ENCODE measurements around the gene PRKAR1B.

PRKAR1B gene

DNA sequence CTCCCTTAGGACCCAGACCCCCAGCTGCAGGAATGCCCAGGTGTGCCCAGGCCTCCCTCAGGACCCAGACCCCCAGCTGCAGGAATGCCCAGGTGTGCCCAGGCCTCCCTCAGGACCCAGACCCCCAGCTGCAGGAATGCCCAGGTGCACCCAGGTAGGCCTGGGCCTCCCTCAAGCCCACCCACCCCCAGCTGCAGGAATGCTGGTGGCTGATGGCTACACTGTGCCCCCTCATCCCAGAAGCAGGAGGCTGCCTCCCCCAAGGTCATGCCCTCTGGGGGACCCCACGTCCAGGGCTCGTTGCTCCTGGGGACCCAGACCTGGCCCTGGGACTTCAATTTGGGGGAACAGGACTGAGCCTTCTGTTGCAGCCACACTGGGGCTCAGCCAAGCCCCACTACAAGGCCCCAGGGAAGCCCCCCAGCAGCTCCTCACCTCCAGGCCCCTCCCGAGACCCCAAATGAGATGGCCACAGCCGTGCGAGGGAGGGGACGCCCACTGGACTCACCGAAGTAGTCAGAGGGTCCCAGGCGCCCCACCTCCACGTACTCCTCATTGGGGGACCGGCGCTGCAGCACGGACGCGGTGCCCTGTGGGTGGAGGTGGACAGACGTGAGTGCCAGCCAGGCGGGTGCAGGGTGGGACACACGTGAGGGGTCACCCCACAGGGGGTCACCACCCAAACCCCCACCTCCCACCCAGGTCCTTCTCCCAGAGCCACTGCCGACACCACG lies 176.0 kb downstream of the PRKAR1B start:
- DNase-seq (ENCODE audit: low read depth), result no peak
- TF ChIP-seq CTCF (IDR thresholded peaks at IDR 0.05; ENCODE audit: insufficient read depth, low read depth, low read length, missing control alignments), result no peak
- no peak overlapping the region for H3K4me3 ChIP-seq (ENCODE audit: low read length)

GRCh38 chr7:549891-550625 lies 177.0 kb downstream of the PRKAR1B start:
- H3K4me3 ChIP-seq (ENCODE audit: low read length), result no peak overlapping the region
- no peak for TF ChIP-seq CTCF (IDR thresholded peaks at IDR 0.05; ENCODE audit: insufficient read depth, low read depth, low read length, missing control alignments)
- DNase-seq (ENCODE audit: low read depth), result no peak

- no peak for TF ChIP-seq CTCF (IDR thresholded peaks at IDR 0.05; ENCODE audit: insufficient read depth, low read depth, low read length, missing control alignments)
- no peak overlapping the region for H3K4me3 ChIP-seq (ENCODE audit: low read length)
- DNase-seq (ENCODE audit: low read depth), result no peak
Observed at GRCh38 chr7:549066-549890, 177.8 kb downstream of the PRKAR1B start.

DNA sequence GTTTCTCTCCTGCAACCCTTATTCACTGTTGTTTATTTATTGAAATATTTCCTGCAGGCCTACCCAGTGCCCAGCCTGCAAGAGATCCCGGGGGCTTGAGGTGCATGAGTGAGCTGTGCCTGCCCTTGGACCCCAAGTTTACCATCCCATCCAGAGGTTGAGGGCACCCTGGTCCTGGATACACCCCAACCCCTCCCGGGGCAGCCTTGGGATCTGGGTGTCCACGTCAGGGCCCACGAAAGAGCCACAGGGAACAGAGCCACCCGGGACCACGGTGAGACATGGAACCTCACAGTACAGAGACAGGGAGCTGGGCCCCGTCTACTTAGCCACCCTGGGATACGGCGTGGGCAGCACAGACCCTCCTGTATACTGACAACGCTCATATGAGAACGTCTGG lies 178.7 kb downstream of the PRKAR1B start:
- DNase-seq (ENCODE audit: low read depth), result no peak
- TF ChIP-seq CTCF (IDR thresholded peaks at IDR 0.05; ENCODE audit: insufficient read depth, low read depth, low read length, missing control alignments), result no peak
- no peak overlapping the region for H3K4me3 ChIP-seq (ENCODE audit: low read length)

- no peak for TF ChIP-seq CTCF (IDR thresholded peaks at IDR 0.05; ENCODE audit: insufficient read depth, low read depth, low read length, missing control alignments)
Observed at GRCh38 chr7:545470-545869, 181.6 kb downstream of the PRKAR1B start.

DNA sequence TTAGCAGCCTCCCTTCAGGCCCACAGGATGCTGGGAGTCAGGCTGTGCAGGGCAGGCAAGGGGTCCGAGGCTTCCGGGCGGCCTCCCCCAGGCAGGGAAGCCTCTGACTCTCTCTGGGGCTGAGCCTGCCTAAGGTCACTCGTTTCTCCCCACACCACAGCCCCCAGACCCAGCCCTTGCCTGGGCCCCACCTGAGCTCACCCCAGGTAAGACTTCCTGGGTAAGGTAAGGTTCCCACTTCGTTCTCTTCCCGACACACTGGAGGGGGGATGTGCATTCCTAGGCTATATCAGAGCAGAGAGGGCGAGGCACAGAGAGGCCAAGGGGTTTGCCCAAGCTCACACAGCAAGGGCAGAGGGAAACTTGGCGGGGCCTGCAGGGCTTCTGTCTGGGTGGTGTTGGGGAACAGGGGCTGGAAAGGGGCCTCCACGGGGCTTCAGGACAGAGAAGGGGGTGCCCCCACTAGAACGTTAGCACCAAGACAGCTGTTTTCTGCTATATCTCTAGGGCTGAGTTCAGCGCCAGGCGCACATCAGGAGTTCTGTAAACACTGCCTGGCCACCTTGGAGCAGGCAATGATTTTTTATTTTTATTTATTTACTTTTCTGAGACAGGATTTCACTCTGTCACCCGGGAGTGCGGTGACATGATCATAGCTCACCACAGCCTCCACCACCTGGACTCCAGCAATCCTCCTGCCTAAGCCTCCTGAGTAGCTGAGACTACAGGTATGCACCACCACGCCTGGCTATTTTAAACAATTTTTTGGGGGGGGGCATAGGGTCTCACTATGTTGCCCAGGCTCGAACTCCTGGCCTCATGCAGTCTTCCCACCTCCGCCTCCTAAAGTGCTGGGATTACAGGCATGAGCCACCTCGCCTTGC lies 182.5 kb downstream of the PRKAR1B start:
- H3K4me3 ChIP-seq (ENCODE audit: low read length), result no peak overlapping the region
- TF ChIP-seq CTCF (IDR thresholded peaks at IDR 0.05; ENCODE audit: insufficient read depth, low read depth, low read length, missing control alignments), result no peak
- DNase-seq (ENCODE audit: low read depth), result no peak

More at GRCh38 chr7:545470-545869, 181.6 kb downstream of the PRKAR1B start:
- DNase-seq (ENCODE audit: low read depth), result no peak
- no peak overlapping the region for H3K4me3 ChIP-seq (ENCODE audit: low read length)
